Gastrocnemius medialis (tissue), 4 donors: ENCODE results near the gene ALOX5. TPM values are rescaled to one million over a fixed set of nuclear protein-coding genes. Genes with fewer than 3 reads are reported as not detected.

Source experiments
- ATAC-seq, 2 donors: fragments of 150-250 bp; one replicate each; pipeline ENCODE4 v1.9.1; 2016
- DNase-seq, 2 donors: peaks; one replicate each; pipeline ENCODE4 v3.0.0-alpha.2; 2019
- H3K27ac ChIP-seq, 4 donors: fragments of 200-600 bp; sonication (generic); 1 replicate in 1 of 4; 2 replicates in 3 of 4; pipeline ENCODE4 v1.5.1; 2016 to 2018; ENCODE audit warnings: mild to moderate bottlenecking in 2 of 4, moderate library complexity in 1 of 4
- H3K27me3 ChIP-seq, 3 donors: fragments of 200-600 bp; sonication (generic) in 2 of 3; 1 replicate in 1 of 3; 2 replicates in 2 of 3; pipeline versions ENCODE4 v1.5.1 to v1.6.0; 2016 to 2019; ENCODE audit warnings: mild to moderate bottlenecking in 1 of 3, moderate library complexity in 1 of 3
- H3K36me3 ChIP-seq, 2 donors: fragments of 200-600 bp; sonication (generic) in 1 of 2; one replicate each; pipeline ENCODE4 v1.5.1; 2017 to 2018
- H3K4me1 ChIP-seq, 2 donors: fragments of 200-600 bp; sonication (generic) in 1 of 2; one replicate each; pipeline ENCODE4 v1.5.1; 2016 to 2017; ENCODE audit warnings: mild to moderate bottlenecking in 2 of 2
- H3K4me3 ChIP-seq, 4 donors: fragments of 200-600 bp; sonication (generic) in 3 of 4; 1 replicate in 1 of 4; 2 replicates in 3 of 4; pipeline ENCODE4 v1.5.1; 2016 to 2019; ENCODE audit warnings: mild to moderate bottlenecking in 2 of 4
- H3K9me3 ChIP-seq, 3 donors: fragments of 200-600 bp; sonication (generic) in 2 of 3; 1 replicate in 1 of 3; 2 replicates in 2 of 3; pipeline ENCODE4 v1.5.1; 2016 to 2019
- CTCF ChIP-seq, 5 experiments: fragments of 450-650 bp in 3 of 5; fragments of 200-600 bp in 2 of 5; sonication (generic) in 2 of 5; IDR thresholded peaks in 4 of 5; conservative IDR thresholded peaks in 1 of 5; 1 replicate in 4 of 5; 2 replicates in 1 of 5; pipeline ENCODE4 v1.5.1; 2016 to 2019; ENCODE audit warnings: antibody characterized with exemption in 5 of 5, mild to moderate bottlenecking in 3 of 5, moderate library complexity in 3 of 5
- POLR2A ChIP-seq, 2 donors: fragments of 450-650 bp; IDR thresholded peaks; one replicate each; pipeline ENCODE4 v1.6.1; 2017; ENCODE audit warnings: antibody characterized with exemption in 2 of 2, mild to moderate bottlenecking in 2 of 2, moderate library complexity in 2 of 2
- in situ Hi-C, 4 donors: fragments of 200-750 bp; cut with MboI; loops; one replicate each; pipeline versions ENCODE4 v1.15.0 to v1.8.0; 2017; ENCODE audit warnings: low sequenced_read_pairs in 4 of 4
- intact Hi-C: fragments of 100-400 bp; cut with DNase I; formaldehyde crosslinking; loops from one replicate; pipeline ENCODE4 v1.15.1; 2023; ENCODE audit warnings: low total_unique reads
- total RNA-seq, 4 donors: library from RNA; depleted of rRNA; stranded (reverse); fragments of >200 nt; gene quantifications; one replicate each; pipeline versions ENCODE4 v1.1.0 to v1.2.3, GENCODE V29; 2016

Gene ALOX5
- total RNA-seq, 4 donors from 2014 or later: 1.5 to 10.8 (median 4.2) TPM

- intact Hi-C loops (no loop called here), in situ Hi-C loops (no loop called here)
- Histone ChIP-seq H3K36me3 (no peaks in the 10 kb centered on the region), H3K27ac (no peak overlapping the region), H3K27me3 (peaks cover 37 to 56% (median 51%) of the 10 kb centered on the region in 3 donors), H3K4me1 (peaks cover 0 to 8% of the 10 kb centered on the region in 2 donors), H3K9me3 (no peaks in the 10 kb centered on the region), H3K4me3 (no peak overlapping the region)
- DNase-seq (no peak), ATAC-seq (no peak)
- TF ChIP-seq POLR2A (IDR thresholded peaks at IDR 0.05): no peak
- TF ChIP-seq CTCF (IDR thresholded peaks at IDR 0.05 in 4 of 5, conservative IDR thresholded peaks at IDR 0.05 in 1 of 5): no peak
Measured at GRCh38 chr10:45376371-45376801, 2.4 kb downstream of the ALOX5 start.

DNA sequence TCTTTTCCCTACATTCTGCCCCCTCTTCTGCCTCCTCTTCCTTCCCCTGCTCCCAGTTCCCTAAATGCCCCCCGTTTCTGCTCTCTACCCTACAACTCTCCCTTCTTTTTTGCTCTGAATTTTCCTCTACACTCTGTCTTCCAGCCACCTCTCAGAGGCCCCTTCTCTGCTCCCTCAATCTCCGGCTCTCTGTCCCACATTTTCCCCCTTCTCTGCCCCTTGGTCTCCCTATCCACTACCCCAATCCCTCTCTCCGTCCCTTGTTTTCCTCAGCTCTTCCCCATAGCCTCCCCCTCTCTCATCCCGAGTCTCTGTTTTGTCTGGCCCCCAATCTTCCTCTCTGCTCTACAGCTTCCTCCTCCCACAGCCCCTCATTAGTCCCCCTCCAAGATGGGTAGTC, 3.3 kb downstream of the ALOX5 start:
- H3K9me3 ChIP-seq: no peaks in the 10 kb centered on the region

GRCh38 chr10:45377858-45378257, 3.8 kb downstream of the ALOX5 start:
- peaks cover 37 to 46% (median 38%) of the 10 kb centered on the region in 3 donors for H3K27me3 ChIP-seq
- intact Hi-C loops: no loop called here

More for the DNA sequence above, 3.3 kb downstream of the ALOX5 start:
- peaks cover 0 to 8% of the 10 kb centered on the region in 2 donors for H3K4me1 ChIP-seq
- no peak for DNase-seq
- in situ Hi-C loops: no loop called here
- H3K4me3 ChIP-seq: no peak overlapping the region
- no peaks in the 10 kb centered on the region for H3K36me3 ChIP-seq
- intact Hi-C loops: no loop called here
- no peak for ATAC-seq
- TF ChIP-seq POLR2A (IDR thresholded peaks at IDR 0.05) (no peak), CTCF (IDR thresholded peaks at IDR 0.05 in 4 of 5, conservative IDR thresholded peaks at IDR 0.05 in 1 of 5) (no peak)
- H3K27ac ChIP-seq: no peak overlapping the region
- H3K27me3 ChIP-seq: peaks cover 37 to 50% (median 41%) of the 10 kb centered on the region in 3 donors

GRCh38 chr10:45378914-45379726, 5.1 kb downstream of the ALOX5 start:
- no peaks in the 10 kb centered on the region for H3K9me3 ChIP-seq
- intact Hi-C loops: no loop called here
- TF ChIP-seq POLR2A (IDR thresholded peaks at IDR 0.05) (no peak), CTCF (IDR thresholded peaks at IDR 0.05 in 4 of 5, conservative IDR thresholded peaks at IDR 0.05 in 1 of 5) (no peak)
- H3K36me3 ChIP-seq: no peaks in the 10 kb centered on the region
- H3K27me3 ChIP-seq: peaks cover 25 to 37% (median 33%) of the 10 kb centered on the region in 3 donors
- in situ Hi-C loops: no loop called here
- no peak for ATAC-seq
- H3K27ac ChIP-seq: no peak overlapping the region
- no peak overlapping the region for H3K4me3 ChIP-seq
- H3K4me1 ChIP-seq: peaks cover 0 to 6% of the 10 kb centered on the region in 2 donors
- DNase-seq: no peak

More at GRCh38 chr10:45377858-45378257, 3.8 kb downstream of the ALOX5 start:
- TF ChIP-seq CTCF (IDR thresholded peaks at IDR 0.05 in 4 of 5, conservative IDR thresholded peaks at IDR 0.05 in 1 of 5): no peak
- no peak for TF ChIP-seq POLR2A (IDR thresholded peaks at IDR 0.05)
- DNase-seq: no peak
- H3K4me3 ChIP-seq: no peak overlapping the region
- H3K9me3 ChIP-seq: no peaks in the 10 kb centered on the region
- H3K27ac ChIP-seq: no peak overlapping the region
- in situ Hi-C loops: no loop called here
- no peak for ATAC-seq
- H3K4me1 ChIP-seq: peaks cover 0 to 8% of the 10 kb centered on the region in 2 donors
- no peaks in the 10 kb centered on the region for H3K36me3 ChIP-seq
